NCI-H82 (cell line): Measurements from ENCODE around the gene FOXRED1.
"Not testable (repeated sequence)": the region's sequence is repeated elsewhere in the genome, so short reads cannot be mapped to it uniquely, and the experiment has no call there.

Experiments used
- DNase-seq: peaks from one replicate; lab custom pipeline; 2025; lab: John Stamatoyannopoulos, UW

FOXRED1 gene

DNA sequence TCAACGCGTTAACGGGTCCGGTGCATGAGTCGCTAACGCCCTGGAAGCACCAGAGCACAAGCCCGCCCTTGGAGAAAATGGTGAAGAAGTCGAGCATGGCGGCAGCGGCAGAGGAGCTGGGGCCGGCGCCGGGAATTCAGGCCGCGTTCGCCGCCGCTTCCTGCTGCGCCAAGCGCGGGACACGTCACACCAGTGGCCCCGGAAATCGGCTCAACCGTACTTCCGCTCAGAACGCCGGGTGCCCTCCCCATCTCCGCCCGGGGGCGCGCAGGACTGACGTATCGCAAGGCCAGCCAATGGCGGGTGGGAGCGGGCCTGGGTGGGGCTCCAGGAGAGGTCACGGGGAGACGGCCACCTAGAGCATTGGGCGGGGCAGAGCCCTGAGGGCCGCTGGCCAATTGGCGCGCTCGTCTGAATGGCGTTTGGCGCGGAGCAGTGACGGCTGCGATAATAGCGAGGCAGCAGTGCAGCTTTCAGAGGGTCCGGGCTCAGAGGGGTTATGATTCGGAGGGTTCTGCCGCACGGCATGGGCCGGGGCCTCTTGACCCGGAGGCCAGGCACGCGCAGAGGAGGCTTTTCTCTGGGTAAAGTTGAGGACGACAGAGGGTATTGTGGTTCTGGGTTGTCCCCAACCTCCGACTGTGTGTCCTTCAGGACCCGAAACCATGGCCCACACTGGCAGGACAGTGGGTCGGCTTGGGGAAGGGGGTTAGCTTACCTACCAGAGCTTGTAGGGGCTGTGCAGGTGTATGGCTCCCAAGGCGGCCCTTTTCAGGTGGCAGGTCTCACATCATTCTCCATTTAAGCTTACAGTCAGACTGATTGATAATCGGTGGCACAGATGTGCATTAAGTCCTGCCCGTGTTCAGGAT lies at the start of gene FOXRED1, which contains the start of gene SRPRA:
Gene FOXRED1 (plus strand): TSS at position 447 of the 872 bp plus-strand sequence. CDS start 53 bp downstream, at position 500.
Gene SRPRA (minus strand): TSS at position 188 of the 872 bp plus-strand sequence. CDS start 91 bp downstream, at position 97.
- DNase-seq: peak; percentile 99

DNA sequence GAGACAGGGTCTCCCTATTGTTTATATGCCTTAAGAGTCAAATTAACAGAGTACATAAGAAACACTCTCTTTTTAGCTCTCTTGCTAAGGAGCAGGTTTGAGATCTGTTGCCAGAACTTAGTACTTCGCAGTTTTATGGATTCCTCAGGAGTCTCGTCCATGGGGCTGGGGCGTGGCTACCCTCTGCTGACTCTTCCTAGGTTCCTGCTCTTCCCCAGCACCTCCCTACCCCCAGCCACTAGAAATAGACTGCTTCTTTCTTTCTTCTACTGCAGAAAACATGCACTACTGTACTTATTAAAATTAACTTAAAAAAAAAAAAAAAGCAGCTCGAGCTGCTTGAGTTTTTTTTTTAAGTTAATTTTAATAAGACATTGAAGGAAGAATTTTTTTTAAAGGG lies 49.4 kb upstream of the FOXRED1 start:
- no peak for DNase-seq

DNA sequence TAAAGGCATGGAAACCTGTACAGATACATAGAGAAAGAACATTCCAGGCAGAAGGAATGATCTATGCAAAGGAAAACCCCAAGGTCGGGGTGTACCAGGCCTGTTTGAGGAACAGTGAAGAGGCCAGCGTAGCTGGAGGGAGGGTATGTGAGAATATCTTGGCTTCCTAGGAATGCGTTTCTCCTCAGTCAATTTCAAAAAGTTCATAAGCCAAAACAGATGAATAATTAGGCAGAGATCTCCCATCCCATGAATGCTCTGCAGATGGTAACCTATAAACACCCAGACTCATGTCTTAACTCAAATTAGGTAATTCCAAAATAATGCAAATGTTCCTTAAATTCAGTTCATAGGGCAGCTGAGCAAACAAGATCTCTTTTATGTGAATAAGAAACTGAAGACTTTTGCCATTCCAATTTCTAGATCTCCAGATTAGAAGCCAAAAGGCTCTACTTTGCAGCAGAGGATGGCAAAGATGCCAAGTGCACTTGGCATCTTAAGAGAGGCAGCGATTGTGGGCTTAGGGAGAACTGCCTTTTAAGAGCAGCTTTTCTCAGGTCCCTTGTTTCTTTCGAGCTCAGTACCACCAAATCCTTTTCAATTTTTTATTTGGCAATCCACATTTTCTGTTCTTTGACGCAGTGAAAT lies 44.2 kb upstream of the FOXRED1 start:
- no peak for DNase-seq

DNA sequence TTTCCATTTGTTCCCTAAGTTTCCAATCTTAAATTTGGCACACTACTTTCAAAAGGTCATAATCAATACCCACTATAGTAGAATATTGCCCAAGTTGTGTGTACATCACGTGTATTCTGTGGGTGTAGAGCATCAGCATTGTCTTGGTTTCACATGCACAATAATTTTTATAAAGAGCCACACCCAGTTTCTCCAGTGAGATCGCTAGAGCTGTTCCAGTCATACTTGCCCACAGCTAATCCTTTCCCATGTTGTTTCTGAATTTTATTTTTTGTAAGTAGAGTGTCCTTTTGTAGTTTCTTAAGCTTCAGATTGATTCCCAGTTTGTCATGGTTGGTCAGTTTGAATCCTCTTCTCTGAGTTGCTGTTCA lies 43.7 kb upstream of the FOXRED1 start:
- no peak for DNase-seq

DNA sequence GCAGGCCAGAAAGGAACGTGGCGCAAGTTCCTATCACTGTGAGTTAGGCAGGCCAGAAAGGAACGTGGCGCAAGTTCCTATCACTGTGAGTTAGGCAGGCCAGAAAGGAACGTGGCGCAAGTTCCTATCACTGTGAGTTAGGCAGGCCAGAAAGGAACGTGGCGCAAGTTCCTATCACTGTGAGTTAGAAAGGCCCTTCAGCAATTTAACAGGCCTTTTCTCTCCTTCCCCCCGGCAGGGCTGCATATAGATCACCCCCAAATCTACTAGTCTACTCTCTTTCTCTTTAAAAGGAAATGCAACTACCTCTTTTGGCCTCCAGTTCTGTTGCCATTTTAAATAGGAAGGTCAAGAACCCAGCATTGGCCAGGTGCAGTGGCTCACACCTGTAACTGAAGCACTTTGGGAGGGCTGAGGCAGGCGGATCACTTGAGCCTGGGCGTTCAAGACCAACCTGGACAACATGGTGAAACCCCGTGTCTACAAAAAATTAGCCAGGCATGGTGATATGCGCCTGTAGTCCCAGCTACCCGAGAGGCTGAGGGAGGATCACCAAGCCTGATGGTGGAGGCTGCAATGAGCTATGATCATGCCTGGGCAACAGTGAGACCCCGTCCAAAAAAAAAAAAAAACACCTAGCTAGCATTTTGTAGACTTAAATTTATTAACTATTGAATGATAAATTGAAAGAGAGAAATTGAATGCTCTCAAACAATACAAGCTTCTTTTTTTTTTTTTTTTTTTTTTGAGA lies 42.4 kb upstream of the FOXRED1 start:
- no peak for DNase-seq

DNA sequence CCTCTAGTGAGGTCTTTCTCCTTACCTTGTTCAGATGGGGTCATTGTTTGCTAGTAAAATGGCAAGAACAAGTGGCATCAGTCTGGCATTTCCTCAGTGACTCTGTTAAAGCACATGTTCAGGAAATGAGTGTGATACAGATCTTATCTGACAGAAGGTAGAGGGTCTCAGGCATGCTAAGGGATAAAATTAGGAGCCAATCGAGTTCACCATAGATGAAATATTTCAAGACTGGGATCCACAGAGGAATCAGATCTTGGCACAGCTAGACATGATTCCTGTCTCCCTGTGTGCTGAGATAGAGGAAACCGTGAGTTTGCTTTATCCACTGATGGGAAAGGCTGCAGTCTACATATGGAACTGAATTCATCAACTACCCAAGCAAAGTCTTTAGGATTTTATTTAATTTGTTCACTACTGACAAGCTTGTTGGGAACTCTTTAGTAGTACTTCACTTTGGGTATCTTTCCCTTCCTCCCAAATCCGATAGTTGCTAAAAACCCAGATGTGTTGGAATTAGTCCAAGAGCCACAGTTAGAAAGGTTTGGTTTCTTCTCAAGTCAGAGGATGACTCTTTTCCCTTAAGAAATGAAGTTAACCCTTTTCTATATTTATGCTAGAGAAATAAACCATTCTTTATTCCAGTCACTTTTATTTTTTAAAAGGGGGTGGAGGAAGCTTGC lies 39.0 kb upstream of the FOXRED1 start:
- no peak for DNase-seq

DNA sequence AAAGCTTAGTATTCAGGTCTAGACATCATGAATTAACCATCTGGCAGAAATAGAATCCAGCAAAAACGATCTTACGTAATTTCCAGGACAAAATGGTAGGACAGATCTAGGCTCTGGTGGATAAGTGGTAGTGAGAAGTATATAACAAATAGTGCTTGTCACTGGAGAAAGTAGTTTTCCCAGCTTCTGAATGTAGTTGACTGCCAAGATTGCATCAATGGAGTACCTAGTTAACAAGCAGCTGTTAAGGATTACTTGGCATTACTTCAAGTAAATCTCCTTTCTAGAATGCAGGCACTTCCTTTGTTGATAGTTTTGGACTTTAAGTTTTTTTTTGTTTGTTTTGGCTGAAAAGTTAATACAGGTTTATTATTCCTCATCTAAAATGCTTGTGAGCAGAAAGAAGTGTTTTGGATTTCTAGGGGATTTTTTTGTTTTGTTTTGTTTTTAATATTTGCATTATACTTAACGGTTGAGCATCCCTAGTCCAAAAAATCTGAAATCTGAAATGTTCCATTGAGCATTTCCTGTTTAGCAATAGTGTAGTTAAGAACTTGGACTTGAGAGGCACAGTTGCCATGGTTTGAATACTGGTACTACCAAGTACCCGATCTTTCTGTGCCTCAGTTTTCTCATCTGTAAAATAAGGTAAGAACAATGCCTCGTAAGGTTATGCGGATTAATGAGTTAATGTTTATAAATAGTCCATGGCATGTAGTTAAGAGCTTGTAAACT lies 37.1 kb upstream of the FOXRED1 start:
- peak; percentile 64 for DNase-seq

DNA sequence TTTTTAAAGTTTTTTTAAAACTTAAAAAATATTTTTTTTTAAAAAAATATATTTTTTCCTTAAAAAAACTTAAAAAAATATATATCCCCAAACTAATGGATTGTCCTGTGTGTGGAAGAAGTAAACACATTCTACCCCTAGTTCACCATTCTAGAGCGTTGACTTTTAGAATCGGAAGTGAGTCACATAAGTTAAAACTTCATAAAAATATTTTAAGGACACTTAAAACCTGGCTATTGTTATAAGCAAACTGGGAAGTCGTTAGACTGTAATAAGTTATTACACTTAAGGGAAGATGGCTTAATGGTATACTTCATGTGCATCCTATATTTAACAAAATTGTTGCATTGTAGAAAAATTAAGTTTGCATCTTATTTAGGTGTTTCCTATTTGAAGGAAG lies 36.3 kb upstream of the FOXRED1 start:
- no peak for DNase-seq

DNA sequence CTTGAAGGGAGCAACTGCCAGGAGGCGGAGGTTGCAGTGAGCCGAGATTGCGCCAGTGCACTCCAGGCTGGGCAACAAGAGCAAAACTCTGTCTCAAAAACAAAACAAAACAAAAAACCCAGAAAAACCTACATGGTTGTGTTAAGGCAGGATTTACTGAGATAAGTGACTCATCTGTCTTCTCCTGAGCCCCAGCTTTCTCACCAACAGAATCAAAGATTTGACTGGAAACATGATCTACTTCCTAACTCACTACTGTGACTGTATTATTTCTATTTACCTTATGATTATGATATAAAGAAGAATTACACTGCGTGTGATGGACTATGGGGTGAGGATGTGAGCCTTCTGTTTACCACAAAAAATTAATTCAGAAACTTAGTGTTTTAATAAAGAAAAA lies 35.6 kb upstream of the FOXRED1 start:
- DNase-seq: no peak

DNA sequence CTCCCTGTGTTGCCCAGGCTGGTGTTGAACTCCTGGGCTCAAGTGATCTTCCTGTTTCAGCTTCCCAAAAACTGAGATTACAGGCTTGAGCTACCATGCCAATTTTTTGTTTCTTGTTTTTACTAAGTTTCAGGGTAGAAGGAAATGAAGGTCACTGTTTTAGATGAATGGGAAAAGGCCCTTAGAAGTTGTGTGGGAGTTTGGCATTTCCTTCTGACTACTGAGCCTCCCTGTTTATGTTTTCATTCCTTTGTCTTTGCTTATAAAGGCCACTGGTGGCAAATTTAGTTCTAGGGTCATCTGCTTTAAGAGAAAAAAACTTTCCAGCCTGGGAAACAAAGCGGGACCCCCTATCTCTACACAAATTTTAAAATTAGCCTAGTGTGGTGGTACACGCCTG lies 22.3 kb upstream of the FOXRED1 start:
- no peak for DNase-seq

DNA sequence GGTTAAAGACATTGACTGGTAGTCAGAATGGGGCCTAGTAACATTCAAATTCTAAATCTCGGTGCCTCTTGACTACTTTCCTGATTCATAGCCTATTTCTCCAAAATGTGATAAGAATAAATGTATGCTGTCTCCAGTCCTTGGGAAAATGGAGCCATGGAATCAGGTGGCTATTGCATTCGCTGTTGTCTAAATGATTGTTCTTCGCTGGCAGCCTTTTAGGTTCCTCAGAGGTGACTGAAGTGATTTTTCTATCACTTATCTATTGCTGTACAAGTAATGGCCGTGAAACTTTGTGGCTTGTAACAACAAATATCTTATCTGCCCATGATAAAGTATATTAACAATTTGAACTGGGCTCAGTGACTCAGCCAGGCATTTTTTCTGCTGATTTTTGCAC lies 15.7 kb upstream of the FOXRED1 start:
- no peak for DNase-seq

DNA sequence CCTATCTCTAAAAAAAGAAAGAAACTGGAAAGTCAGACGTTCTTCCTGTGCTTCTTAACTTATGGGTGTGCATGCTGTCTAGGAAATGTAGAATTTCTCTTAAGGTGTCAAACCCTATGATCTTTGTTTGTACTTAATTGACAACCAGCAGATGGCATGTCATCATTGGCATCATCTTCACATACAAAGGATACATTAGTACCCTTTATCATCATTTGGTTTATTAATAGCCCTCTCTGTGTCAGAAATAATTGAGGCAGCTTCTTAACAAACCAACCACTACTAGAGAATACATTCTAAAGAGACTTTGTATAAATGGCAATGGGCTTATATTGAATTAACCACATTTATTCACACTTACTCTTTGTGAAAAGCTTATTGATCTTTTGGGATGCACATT lies 14.1 kb upstream of the FOXRED1 start:
- DNase-seq: no peak

DNA sequence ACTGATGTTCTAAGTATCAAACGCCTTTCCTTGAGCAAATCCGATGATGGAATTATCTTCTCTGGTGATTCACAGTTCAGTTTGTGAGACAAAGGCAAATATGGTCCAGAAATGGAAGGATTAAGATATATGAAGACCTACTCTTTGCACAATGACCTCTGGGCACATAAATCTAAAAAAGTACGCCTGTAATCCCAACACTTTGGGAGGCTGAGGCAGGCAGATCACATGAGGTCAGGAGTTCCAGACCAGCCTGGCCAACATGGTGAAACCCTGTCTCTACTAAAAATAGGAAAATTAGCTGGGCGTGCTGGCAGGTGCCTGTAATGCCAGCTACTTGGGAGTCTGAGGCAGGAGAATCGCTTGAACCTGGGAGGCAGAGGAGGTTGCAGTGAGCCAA lies 13.4 kb upstream of the FOXRED1 start:
- DNase-seq: not testable (repeated sequence)

DNA sequence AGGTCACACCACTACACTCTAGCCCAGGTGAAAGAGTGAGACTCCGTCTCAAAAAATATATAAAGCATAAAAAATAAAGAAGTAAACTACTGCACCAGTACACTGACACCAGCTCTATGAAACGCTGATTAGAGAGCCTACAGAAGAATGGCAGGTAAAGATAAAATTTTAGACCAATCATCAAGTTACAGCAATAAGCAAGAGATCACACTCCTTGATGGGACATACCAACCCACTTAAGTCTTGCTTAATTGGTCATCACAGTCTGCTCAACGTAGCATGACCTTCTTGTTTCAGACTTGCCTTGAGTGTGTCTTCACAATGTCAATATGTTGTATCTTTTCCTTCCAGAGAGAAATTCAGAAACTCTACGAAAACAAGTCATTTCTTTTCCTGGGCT lies 12.7 kb upstream of the FOXRED1 start:
- DNase-seq: no peak

DNA sequence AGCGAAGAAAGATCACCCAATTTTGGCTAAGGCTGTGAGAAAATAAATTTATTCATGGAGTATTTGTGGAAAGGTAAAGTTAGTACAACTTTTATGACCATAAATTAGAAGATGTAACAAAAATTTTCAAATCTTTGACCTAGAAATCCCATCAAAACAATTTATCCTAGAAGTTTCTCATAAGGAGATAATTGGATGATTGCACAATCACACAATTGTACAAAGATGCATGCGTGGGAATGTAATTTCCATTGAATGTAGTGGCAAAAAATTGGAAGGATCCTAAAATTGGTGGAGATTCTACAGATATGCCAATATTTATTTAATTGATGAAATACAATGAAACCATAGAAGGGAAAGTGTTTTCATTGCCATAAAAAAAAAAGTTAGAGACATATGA lies 11.8 kb upstream of the FOXRED1 start:
- DNase-seq: no peak

DNA sequence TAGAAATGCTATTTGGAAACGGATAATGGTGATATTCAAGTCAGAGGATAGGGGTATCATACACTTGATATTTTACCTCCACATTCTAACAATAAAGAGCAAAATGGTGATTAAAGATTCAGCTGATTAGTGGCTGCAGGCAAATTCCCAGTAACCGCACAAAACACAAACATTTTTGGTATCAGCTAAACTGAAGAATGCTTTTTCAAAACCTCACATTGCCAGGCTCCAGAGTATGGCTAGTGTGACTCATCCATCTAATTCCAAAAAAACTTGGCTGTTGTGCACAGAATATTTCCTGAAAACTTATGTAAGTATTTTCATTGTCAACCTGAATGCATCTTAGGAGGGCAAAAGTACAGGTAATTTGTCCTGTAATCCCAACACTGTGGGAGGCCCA lies 11.2 kb upstream of the FOXRED1 start:
- DNase-seq: no peak

DNA sequence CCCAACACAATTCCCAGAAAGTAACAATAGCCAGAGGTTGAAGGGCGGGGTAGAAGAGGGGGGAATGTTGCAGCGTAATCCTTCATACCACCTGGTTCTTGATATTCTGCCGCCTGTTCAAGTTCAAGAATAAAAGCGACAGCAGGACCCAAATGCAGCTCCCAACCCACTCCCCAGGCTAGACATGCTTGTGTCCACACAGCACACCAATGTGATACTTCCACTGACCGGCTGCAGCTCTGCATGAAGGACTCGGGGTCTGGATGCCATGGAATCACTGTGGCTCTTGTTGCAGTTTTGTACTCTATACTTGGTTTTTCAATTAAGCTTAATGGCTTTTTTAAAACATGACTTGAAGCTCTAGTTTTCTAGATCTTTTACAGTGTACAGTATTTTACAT lies 6.7 kb upstream of the FOXRED1 start:
- no peak for DNase-seq

DNA sequence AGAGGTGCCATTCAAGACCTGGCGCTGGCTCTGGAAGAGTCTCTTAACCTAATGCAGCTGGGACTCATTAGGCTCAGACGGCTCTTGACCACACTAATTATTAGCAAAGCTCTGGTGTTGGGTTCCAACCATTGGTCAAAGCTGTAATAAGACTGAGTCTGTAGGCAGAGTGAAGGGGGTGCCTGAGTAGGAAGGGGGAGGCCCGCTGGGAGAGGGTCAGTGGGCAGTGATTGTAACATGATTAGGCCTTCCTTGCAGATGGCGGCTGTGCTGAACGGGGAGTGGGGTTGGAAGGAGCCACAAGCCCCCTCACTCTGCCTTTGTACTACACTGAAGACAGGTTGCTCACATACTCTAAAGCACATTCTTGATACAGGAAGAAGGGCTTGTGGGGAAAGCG lies 5.5 kb upstream of the FOXRED1 start:
- DNase-seq: no peak

DNA sequence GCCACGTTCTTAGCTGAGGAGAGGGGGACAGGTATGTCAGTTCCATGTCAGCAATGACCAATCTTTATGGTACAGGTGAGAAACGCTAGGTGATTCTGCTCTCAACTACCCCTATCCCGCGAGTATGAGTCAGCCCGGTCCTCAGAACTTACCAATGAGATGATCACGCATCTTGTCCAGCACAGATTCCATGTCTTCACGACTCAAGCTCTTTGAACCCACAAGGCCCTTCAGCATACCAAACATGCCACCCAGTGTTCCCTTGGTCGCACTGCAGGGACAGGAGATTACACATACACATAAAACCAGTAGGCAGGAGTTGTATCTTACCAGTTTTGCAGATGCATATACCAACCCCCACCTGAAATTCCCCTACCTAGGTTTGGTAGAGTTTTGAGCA lies 3.1 kb upstream of the FOXRED1 start:
- DNase-seq: no peak

DNA sequence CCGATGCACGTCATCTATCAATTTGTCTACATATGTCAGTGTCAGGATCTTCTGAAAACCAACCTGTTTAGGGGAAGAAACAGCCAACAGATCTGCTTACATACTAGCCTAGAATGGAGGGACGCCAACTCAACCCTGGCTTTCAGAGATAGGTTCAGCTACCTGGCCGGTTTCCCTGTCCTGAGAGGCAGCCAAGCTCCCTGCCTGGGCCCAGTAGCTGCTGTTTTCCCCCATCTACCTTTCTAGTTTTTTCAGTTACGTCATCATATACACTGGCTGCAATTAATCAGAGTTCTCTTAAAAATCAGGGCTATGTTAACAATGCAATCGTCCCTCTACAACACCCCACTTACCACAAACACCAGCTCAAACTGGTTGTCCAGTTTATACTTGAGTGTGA lies 1.3 kb upstream of the FOXRED1 start:
- DNase-seq: no peak

DNA sequence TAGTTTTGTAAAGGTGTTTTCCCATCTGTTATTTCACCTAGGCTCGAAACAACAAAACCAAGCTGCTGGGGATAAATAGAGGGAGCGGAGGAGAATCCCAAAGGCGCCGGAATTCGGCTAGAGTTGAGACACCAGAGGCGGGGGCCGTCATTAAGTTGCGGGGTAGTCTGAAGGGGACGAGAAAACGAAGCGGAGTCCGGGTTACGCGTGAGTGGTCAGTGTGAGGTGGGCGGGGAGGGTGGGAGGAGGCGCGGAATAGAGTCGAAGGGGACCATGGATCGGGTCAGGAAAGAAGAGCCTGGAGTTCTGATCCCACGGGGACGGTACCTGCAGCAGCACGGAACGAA lies 620 bp upstream of the FOXRED1 start:
- DNase-seq: no peak

DNA sequence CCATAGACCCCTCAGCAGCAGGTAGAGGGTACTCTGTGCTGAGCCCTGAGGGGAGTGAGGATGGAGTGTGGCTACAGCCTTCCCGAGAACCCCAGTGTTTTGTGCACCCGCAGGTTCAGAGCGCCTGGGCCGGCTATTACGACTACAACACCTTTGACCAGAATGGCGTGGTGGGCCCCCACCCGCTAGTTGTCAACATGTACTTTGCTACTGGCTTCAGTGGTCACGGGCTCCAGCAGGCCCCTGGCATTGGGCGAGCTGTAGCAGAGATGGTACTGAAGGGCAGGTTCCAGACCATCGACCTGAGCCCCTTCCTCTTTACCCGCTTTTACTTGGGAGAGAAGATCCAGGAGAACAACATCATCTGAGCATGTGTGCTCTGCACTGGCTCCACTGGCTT lies 8.4 kb downstream of the FOXRED1 start:
- DNase-seq: no peak
